HT1080 (cell line): ENCODE results near the gene ENTPD1. TPM values are rescaled to one million over a fixed set of nuclear protein-coding genes. Genes with fewer than 3 reads are reported as not detected.
"Not testable (repeated sequence)": the region's sequence is repeated elsewhere in the genome, so short reads cannot be mapped to it uniquely, and the experiment has no call there.

Source experiments
- DNase-seq: peaks from one replicate; pipeline ENCODE4 v3.0.0-alpha.2; 2015; ENCODE audit warnings: low read depth
- total RNA-seq: library from RNA; depleted of rRNA; stranded (reverse); fragments of >200 nt; shearing (Covaris generic); gene quantifications from 2 replicates; pipeline ENCODE4 v1.2.3, GENCODE V29; 2014

ENTPD1 gene
- total RNA-seq, 1 experiment from 2014 or later = not detected

DNA sequence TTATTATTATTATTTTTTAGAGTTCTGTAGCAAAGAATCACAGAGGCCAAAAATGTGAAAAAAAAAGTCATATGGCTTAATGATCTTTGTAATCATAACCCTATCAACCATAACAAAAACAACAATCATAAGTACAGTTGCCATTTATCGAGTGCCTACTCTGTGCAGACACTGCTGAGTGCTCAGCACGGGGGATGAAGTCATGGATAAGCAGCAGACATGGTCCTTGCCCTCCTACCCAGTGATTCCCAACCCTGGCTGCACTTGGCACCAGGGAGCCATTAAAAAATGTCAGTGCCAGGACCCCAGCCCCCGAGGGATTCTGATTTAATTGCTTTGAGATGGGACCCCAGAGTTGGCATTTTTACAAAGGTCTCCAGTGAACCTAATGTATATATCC is 38.2 kb downstream of the ENTPD1 start:
- no peak for DNase-seq

DNA sequence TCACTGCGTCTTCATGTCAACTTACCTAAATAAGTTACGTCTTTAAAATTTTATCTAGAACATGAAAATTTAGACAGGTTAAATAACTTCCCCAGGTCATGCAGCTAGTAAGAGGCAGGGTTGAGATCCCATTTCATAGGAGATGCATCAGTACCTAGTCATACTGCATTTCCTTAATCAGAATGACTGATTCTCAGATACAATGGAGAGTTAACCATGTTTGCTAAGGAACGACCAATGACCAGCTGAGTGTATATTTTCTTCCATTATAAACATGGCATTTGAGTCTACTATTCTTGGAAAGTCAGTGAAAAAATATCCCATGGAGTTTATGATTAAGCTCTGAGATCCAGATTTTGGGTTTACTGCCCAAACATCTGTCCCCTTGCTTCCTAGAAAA is 39.6 kb downstream of the ENTPD1 start:
- no peak for DNase-seq

DNA sequence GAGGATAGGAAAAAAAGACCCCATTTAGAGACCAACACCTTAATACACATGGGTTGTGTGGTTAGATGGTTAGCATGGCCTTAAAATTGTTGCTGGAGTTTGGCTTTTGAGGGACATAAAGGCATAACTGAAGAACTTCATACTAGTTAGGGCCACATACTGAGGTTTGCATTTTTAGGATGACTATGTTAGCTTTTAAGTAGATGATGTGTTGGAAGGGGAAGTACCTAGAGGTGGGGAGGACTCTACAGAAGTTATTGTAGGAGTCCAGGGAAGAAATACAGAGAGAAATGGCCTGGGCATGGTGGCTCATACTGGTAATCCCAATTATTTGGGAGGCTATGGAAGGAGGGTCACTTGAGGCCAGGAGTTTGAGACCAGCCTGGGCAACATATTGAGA is 40.5 kb downstream of the ENTPD1 start:
- DNase-seq = no peak

DNA sequence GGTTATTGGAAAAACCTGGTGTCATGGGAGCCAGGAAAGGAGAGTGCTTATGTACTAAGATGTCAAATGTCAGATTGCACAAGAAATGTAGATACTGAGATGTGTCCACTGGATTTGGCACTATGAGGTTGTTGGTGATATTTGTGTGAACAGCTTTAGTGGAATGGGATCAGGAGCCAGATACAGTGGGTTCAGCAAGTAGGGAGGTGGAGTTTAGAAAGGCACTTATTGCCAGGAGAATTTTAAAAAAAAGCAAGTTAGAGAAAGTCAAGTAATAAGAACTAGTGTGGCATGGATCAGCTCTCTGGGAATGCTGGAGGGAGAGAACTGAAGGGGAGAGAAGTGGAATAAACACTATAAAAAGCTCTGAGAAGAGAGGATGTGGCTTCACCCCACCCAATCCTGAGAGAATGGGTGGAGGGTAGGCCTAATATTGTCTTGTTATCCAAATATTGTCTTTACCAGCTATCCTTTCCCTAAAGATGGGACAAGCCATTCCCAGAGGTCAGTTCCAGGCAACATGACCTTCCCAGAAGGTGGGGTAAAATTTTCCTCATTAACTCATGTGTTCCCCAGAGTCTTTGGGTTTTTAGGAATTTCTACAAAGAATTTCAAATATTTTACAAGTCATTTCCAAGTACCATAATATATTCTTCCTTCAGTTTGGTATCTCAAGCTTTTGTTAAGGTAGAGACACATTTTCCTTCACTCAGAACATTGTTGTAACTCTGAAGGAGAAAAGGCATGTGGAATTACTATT is 42.3 kb downstream of the ENTPD1 start:
- no peak for DNase-seq

GRCh38 chr10:95800286-95800685 is 44.3 kb downstream of the ENTPD1 start:
- not testable (repeated sequence) for DNase-seq

DNA sequence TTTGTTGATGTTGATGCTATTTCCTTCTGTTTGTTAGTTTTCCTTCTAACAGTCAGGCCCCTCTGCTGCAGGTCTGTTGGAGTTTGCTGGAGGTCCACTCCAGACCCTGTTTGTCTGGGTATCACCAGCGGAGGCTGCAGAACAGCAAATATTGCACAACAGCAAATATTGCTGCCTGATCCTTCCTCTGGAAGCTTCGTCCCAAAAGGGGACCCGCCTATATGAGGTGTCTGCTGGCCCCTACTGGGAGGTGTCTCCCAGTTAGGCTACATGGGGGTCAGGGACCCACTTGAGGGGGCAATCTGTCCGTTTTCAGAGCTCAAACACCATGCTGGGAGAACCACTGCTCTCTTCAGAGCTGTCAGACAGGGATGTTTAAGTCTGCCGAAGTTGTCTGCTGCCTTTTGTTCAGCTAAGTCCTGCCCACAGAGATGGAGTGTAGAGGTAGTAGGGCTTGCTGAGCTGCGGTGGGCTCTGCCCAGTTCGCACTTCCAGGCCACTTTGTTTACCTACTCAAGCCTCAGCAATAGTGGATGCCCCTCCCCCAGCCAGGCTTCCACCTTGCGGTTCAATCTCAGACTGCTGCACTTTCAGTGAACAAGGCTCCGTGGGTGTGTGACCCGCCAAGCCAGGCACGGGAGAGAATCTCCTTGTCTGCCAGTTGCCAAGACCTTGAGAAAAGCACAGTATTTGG is 50.9 kb downstream of the ENTPD1 start:
- not testable (repeated sequence) for DNase-seq

GRCh38 chr10:95808705-95809308 is 52.8 kb downstream of the ENTPD1 start:
- DNase-seq = not testable (repeated sequence)

DNA sequence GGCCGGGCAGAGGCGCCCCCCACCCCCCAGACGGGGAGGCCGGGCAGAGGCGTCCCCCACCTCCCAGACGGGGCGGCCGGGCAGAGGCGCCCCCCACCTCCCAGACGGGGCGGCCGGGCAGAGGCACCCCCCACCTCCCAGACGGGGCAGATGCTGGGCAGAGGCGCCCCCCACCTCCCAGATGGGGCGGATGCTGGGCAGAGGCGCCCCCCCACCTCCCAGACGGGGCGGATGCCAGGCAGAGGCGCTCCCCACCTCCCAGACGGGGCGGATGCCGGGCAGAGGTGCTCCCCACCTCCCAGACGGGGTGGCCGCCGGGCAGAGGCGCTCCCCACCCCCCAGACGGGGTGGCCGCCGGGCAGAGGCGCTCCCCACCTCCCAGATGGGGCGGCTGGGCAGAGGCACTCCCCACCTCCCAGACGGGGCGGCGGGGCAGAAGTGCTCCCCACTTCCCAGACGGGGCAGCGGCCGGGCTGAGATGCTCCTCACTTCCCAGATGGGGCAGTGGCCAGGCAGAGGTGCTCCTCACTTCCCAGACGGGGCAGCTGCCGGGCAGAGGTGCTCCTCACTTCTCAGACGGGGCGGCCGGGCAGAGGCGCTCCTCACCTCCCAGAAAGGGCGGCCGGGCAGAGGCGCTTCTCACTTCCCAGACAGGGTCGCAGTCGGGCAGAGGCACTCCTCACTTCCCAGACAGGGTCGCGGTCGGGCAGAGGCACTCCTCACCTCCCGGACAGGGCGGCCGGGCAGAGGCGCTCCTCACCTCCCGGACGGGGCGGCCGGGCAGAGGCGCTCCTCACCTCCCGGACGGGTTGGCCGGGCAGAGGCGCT is 53.6 kb downstream of the ENTPD1 start:
- no peak for DNase-seq

- no peak for DNase-seq
These were observed 54.4 kb downstream of the ENTPD1 start for GRCh38 chr10:95810198-95810976.

DNA sequence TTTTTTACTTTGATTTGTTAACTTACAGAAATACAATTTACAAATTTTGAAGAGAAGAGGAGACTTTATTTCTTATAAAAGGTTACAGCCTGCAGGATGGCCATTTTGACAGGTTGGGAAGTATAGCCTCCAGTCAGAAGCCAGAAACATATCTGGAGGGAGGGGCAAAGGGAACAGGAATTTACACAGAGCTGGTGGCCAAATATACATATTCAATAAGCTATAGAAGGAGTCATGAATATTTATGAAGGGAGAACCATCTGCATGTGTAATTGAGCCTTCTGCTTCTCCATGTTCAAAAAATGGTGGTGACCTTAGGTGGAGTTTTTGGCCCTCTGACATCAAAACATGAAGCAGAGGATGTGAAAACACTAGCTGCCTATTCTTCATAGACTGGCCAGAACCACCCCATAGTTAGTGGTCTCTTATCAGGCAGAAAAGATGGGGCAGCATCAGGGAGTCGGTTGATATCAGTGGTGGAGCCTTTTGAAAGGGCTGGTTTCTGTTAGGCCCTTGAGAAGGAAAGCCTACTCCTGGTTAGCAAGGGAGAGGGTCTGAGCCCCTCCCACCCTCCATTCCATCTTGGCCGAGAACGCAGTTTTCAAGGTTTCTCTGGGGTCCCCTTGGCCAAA is 57.2 kb downstream of the ENTPD1 start:
- no peak for DNase-seq

DNA sequence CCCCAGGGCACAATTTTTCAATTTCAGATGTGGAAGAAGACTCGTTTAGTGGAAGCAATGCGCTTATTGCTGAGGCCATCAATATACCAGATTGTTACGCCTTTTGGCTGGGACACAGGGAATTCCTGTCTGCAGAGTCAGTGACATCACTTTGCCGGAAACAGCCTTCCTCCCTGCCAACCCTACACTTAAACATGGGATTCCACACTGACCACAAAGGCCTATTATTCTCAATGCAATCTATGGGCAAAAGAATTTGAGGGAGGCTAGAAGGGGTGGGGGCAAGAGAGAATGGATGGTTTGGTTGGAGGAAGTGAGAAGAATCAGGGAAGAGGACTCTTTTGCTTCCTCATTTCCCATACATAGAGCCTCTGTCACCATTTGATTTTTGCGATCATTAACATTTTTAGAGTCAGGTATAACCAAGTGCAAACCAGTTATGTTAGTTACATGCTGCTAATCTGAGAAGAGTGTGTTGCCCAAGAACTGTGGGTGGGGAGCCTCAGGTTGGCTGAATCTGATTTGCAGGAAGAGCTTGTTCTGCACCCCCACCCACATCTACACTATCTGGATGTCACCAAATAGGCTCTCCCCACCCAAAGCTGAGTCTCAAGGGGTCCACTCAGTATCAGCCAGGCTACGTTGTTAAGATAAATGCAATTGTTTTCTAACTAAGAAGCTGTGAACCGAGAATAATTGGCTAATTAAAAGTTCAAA is 58.2 kb downstream of the ENTPD1 start:
- DNase-seq = peak; percentile 76

- no peak for DNase-seq
These were observed 59.2 kb downstream of the ENTPD1 start for GRCh38 chr10:95815133-95815532.

- no peak for DNase-seq
These were observed 59.8 kb downstream of the ENTPD1 start for GRCh38 chr10:95815701-95816240.

- no peak for DNase-seq
These were observed 62.0 kb downstream of the ENTPD1 start for GRCh38 chr10:95818010-95818409.

DNA sequence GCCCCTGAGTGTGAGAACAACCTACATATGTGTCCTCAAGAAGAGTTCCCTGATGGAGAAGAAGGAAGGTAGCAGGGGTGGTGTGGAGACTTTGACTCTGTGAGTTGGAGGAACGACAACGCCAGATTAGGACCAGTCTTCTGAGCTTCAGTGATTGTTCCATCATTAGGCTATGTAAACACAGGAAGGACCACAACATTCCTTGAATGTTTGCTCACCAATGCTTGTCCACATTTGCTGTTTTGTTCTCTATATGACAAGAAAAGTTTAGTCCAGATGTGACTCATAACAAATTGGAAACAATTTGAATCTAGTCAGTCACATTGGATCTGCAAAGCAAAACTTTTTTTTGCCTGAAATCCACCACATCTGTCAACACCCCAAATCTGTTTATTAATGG is 62.7 kb downstream of the ENTPD1 start:
- peak; percentile 50 for DNase-seq

GRCh38 chr10:95819620-95820329 is 63.8 kb downstream of the ENTPD1 start:
- DNase-seq = no peak

- no peak for DNase-seq
These were observed 64.4 kb downstream of the ENTPD1 start for GRCh38 chr10:95820363-95820762.

DNA sequence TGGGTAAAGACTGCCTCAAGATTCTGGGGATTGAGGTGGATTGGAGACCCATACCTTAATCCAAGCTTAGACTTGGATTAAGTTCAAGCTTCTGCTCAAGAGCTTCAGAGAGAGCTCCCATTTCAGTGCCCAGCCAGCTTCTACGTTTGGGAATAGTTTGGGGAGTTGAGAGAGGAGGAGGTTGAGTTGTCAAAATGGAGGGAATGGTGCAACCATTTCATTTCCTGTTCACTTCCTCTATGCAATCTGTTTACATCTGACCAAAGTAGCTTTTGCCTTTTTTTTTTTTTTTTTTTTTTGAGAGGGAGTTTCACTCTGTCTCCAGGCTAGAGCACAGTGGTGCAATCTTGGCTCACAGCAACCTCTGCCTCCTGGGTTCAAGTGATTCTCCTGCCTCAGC is 65.8 kb downstream of the ENTPD1 start:
- no peak for DNase-seq

- DNase-seq = no peak
These were observed 74.1 kb downstream of the ENTPD1 start for GRCh38 chr10:95830044-95830443.
